Gastroesophageal sphincter (tissue), 3 donors: ENCODE measurements around the gene PFN4.

Experiments
- EP300 ChIP-seq: sonication (generic); formaldehyde crosslinking; IDR thresholded peaks from one replicate; pipeline ENCODE4 v1.6.1; 2017; ENCODE audit warnings: antibody characterized with exemption, mild to moderate bottlenecking
- POLR2A ChIP-seq, 2 donors: fragments of 450-650 bp; IDR thresholded peaks; one replicate each; pipeline ENCODE4 v1.6.1; 2017; ENCODE audit warnings: antibody characterized with exemption in 2 of 2, mild to moderate bottlenecking in 2 of 2, moderate library complexity in 1 of 2
- TF ChIP-seq, protein P1 (sequence below), 4 experiments: fragments of 200-600 bp in 2 of 4; fragments of 450-650 bp in 2 of 4; sonication (generic) in 1 of 4; IDR thresholded peaks; one replicate each; pipeline ENCODE4 v1.5.1; 2017 to 2019; ENCODE audit warnings: antibody characterized with exemption in 4 of 4, mild to moderate bottlenecking in 2 of 4, moderate library complexity in 2 of 4

DNA sequence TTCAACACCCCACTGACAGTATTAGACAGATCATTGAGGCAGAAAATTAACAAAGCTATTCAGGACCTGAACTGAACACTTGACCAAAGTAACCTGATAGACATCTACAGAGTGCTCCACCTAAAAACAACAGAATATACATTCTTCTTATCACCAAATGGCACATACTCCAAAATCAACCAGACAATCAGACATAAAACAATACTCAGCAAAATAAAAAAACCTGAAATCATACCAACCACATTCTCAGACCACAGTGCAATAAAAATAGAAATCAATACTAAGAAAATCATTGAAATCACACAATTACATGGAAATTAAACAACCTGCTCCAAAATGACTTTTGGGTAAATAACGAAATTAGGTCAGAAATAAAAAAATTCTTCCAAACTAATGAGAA, 15.8 kb downstream of the PFN4 start:
- TF ChIP-seq, protein P1, sequence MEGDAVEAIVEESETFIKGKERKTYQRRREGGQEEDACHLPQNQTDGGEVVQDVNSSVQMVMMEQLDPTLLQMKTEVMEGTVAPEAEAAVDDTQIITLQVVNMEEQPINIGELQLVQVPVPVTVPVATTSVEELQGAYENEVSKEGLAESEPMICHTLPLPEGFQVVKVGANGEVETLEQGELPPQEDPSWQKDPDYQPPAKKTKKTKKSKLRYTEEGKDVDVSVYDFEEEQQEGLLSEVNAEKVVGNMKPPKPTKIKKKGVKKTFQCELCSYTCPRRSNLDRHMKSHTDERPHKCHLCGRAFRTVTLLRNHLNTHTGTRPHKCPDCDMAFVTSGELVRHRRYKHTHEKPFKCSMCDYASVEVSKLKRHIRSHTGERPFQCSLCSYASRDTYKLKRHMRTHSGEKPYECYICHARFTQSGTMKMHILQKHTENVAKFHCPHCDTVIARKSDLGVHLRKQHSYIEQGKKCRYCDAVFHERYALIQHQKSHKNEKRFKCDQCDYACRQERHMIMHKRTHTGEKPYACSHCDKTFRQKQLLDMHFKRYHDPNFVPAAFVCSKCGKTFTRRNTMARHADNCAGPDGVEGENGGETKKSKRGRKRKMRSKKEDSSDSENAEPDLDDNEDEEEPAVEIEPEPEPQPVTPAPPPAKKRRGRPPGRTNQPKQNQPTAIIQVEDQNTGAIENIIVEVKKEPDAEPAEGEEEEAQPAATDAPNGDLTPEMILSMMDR (IDR thresholded peaks at IDR 0.05) = no peak
- TF ChIP-seq POLR2A (IDR thresholded peaks at IDR 0.05) (no peak), EP300 (no peak)
